ENCODE results near the gene JADE3. TPM values are rescaled to one million over a fixed set of nuclear protein-coding genes. Genes with fewer than 3 reads are reported as not detected.

Gene JADE3
- total RNA-seq, 1 experiment from 2014 or later: 14.3 TPM

- no peaks in the 10 kb centered on the region for H3K9me2 ChIP-seq (ENCODE audit: insufficient read depth)
- H3K9ac ChIP-seq (ENCODE audit: low read length): no peak overlapping the region
- H4K20me1 ChIP-seq (ENCODE audit: insufficient read depth): no peaks in the 10 kb centered on the region
- no peak overlapping the region for H3K27ac ChIP-seq (ENCODE audit: low read depth, low read length)
- no peaks in the 10 kb centered on the region for H3K9me3 ChIP-seq (ENCODE audit: control insufficient read depth in 1 of 2, insufficient read depth in 1 of 2, low read depth in 1 of 2, low read length in 2 of 2)
- CTCF ChIA-PET: no interaction called here
- TF ChIP-seq SIN3A (IDR thresholded peaks at IDR 0.05; ENCODE audit: low read depth) (no peak), CEBPB (IDR thresholded peaks at IDR 0.05; ENCODE audit: low read depth) (no peak), POLR2A (IDR thresholded peaks at IDR 0.05; ENCODE audit: borderline replicate concordance, extremely low read depth, insufficient read depth, insufficient read length) (no peak), JUND (IDR thresholded peaks at IDR 0.05) (no peak), TCF7L2 (IDR thresholded peaks at IDR 0.05; ENCODE audit: borderline replicate concordance, extremely low read depth, insufficient read depth, insufficient read length) (no peak)
- no peak overlapping the region for H3K4me2 ChIP-seq (ENCODE audit: low read length)
- H3K4me3 ChIP-seq (replicated peaks in 1 of 2; ENCODE audit: low read depth in 1 of 2, low read length in 2 of 2): no peak overlapping the region
- intact Hi-C loops (cut with micrococcal nuclease): no loop called here
- H3K27me3 ChIP-seq (ENCODE audit: insufficient read depth, low read length): no peaks in the 10 kb centered on the region
- H2AFZ ChIP-seq (ENCODE audit: low read depth, low read length, poor library complexity, severe bottlenecking): no peak overlapping the region
- POLR2A ChIA-PET: no interaction called here
- no peaks in the 10 kb centered on the region for H3K4me1 ChIP-seq (ENCODE audit: control insufficient read depth in 1 of 2, insufficient read depth in 2 of 2, low read length in 2 of 2)
- no peaks in the 10 kb centered on the region for H3K79me2 ChIP-seq (ENCODE audit: insufficient read depth, low read length)
- H3K36me3 ChIP-seq (ENCODE audit: control insufficient read depth in 1 of 2, insufficient read depth in 2 of 2, low read length in 2 of 2): no peaks in the 10 kb centered on the region
- no TSS peak for BruUV-seq (replicated peaks)
- RAD21 ChIA-PET (ENCODE audit: low non-redundant PET in 1 of 2, low total read pairs in 2 of 2, uncharacterized antibody in 2 of 2, unreplicated experiment in 2 of 2): no interaction called here
- DNase-seq (ENCODE audit: low read depth, low spot score): no peak
- ATAC-seq: no peak
Measured at GRCh38 chrX:46989548-46989947, 77.3 kb downstream of the JADE3 start.

- H3K4me2 ChIP-seq (ENCODE audit: low read length): no peak overlapping the region
- CTCF ChIA-PET: no interaction called here
- intact Hi-C loops (cut with micrococcal nuclease): no loop called here
- no peak overlapping the region for H3K4me3 ChIP-seq (replicated peaks in 1 of 2; ENCODE audit: low read depth in 1 of 2, low read length in 2 of 2)
- H3K27ac ChIP-seq (ENCODE audit: low read depth, low read length): no peak overlapping the region
- H3K9me2 ChIP-seq (ENCODE audit: insufficient read depth): no peaks in the 10 kb centered on the region
- no peaks in the 10 kb centered on the region for H3K79me2 ChIP-seq (ENCODE audit: insufficient read depth, low read length)
- H3K9me3 ChIP-seq (ENCODE audit: control insufficient read depth in 1 of 2, insufficient read depth in 1 of 2, low read depth in 1 of 2, low read length in 2 of 2): no peaks in the 10 kb centered on the region
- RAD21 ChIA-PET (ENCODE audit: low non-redundant PET in 1 of 2, low total read pairs in 2 of 2, uncharacterized antibody in 2 of 2, unreplicated experiment in 2 of 2): no interaction called here
- H3K36me3 ChIP-seq (ENCODE audit: control insufficient read depth in 1 of 2, insufficient read depth in 2 of 2, low read length in 2 of 2): no peaks in the 10 kb centered on the region
- no peak for ATAC-seq
- no TSS peak for BruUV-seq (replicated peaks)
- H2AFZ ChIP-seq (ENCODE audit: low read depth, low read length, poor library complexity, severe bottlenecking): no peak overlapping the region
- POLR2A ChIA-PET: no interaction called here
- no peak for DNase-seq (ENCODE audit: low read depth, low spot score)
- H4K20me1 ChIP-seq (ENCODE audit: insufficient read depth): no peaks in the 10 kb centered on the region
- H3K27me3 ChIP-seq (ENCODE audit: insufficient read depth, low read length): no peaks in the 10 kb centered on the region
- H3K9ac ChIP-seq (ENCODE audit: low read length): no peak overlapping the region
- H3K4me1 ChIP-seq (ENCODE audit: control insufficient read depth in 1 of 2, insufficient read depth in 2 of 2, low read length in 2 of 2): no peaks in the 10 kb centered on the region
- TF ChIP-seq TCF7L2 (IDR thresholded peaks at IDR 0.05; ENCODE audit: borderline replicate concordance, extremely low read depth, insufficient read depth, insufficient read length): no peak
- TF ChIP-seq ZBTB33 (IDR thresholded peaks at IDR 0.05; ENCODE audit: extremely low read depth, insufficient replicate concordance, low read length): no peak
- no peak for TF ChIP-seq MAX (IDR thresholded peaks at IDR 0.05)
- no peak for TF ChIP-seq FOSL1 (IDR thresholded peaks at IDR 0.05; ENCODE audit: low read depth)
- no peak for TF ChIP-seq SIN3A (IDR thresholded peaks at IDR 0.05; ENCODE audit: low read depth)
- TF ChIP-seq JUND (IDR thresholded peaks at IDR 0.05): no peak
- no peak for TF ChIP-seq REST (IDR thresholded peaks at IDR 0.05; ENCODE audit: low read depth)
- TF ChIP-seq POLR2A (IDR thresholded peaks at IDR 0.05; ENCODE audit: borderline replicate concordance, extremely low read depth, insufficient read depth, insufficient read length): no peak
- TF ChIP-seq ELF1 (IDR thresholded peaks at IDR 0.05; ENCODE audit: borderline replicate concordance, low read depth): no peak
- TF ChIP-seq RAD21 (IDR thresholded peaks at IDR 0.05; ENCODE audit: low read depth): no peak
- TF ChIP-seq POLR2AphosphoS5 (IDR thresholded peaks at IDR 0.05; ENCODE audit: low read depth, low read length): no peak
- no peak for TF ChIP-seq ATF3 (IDR thresholded peaks at IDR 0.05)
- no peak for TF ChIP-seq ZNF274 (IDR thresholded peaks at IDR 0.05; ENCODE audit: low read depth, low read length)
- TF ChIP-seq EGR1 (IDR thresholded peaks at IDR 0.05; ENCODE audit: low read depth): no peak
Measured at GRCh38 chrX:46991664-46992063, 79.4 kb downstream of the JADE3 start.

All from HCT116 (cell line).